GM12878 (cell line): Measurements from ENCODE around the gene BRD1. TPM values are rescaled to one million over a fixed set of nuclear protein-coding genes. Genes with fewer than 3 reads are reported as not detected.

Experiments
- ATAC-seq: fragments of 200-7000 bp; cut with Tn5 transposase; 3 replicates; pipeline ENCODE4 v1.9.1; 2020; ENCODE audit warnings: mild to moderate bottlenecking, moderate library complexity
- BruUV-seq: library from RNA; stranded (reverse); fragments of 400-500 nt; replicated peaks from 2 replicates; lab custom pipeline; 2021; lab: Mats Ljungman, UMichigan
- CTCF ChIA-PET: fragments of 300-600 bp; sonication (Branson Sonifier 250); formaldehyde crosslinking; extraction: SDS; loops from one replicate; lab custom pipeline; 2021; ENCODE audit warnings: inconsistent platforms; lab: Yijun Ruan, JAX
- POLR2A ChIA-PET: fragments of 350-600 bp; formaldehyde crosslinking; extraction: SDS; loops from one replicate; lab custom pipeline; 2021; ENCODE audit warnings: inconsistent platforms; lab: Charles Lee
- RAD21 ChIA-PET: fragments of 300-600 bp; sonication (Branson Sonifier 250); formaldehyde crosslinking; loops from one replicate; lab custom pipeline; 2023; ENCODE audit warnings: antibody characterized with exemption; ENCODE audit not compliant: unreplicated experiment; lab: Charles Lee
- SMC1A ChIA-PET: fragments of 300-600 bp; sonication (Branson Sonifier 250); formaldehyde crosslinking; loops from one replicate; lab custom pipeline; 2023; ENCODE audit not compliant: unreplicated experiment, uncharacterized antibody; lab: Charles Lee
- DNase-seq: peaks from one replicate; pipeline ENCODE4 v3.0.0-alpha.2; 2011; ENCODE audit warnings: low read depth, low spot score
- FAIRE-seq: peaks from 3 replicates; lab custom pipeline; 2011; peaks lifted over from hg19 to GRCh38; lab: Jason Lieb, UNC
- H2AFZ ChIP-seq: 2 replicates; pipeline ENCODE4 v1.6.0; 2011; ENCODE audit warnings: low read depth, low read length, control low read depth; ENCODE audit not compliant: control insufficient read depth
- H3K27ac ChIP-seq: 2 replicates; pipeline ENCODE4 v1.5.1; 2011; ENCODE audit warnings: control low read depth; ENCODE audit not compliant: control insufficient read depth, insufficient read depth
- H3K27me3 ChIP-seq, 2 experiments: replicated peaks in 1 of 2; 2 replicates each; pipeline versions ENCODE4 v1.6.0 to v1.6.1; 2011; ENCODE audit warnings: low read length in 1 of 2; ENCODE audit not compliant: control insufficient read depth in 2 of 2, insufficient read depth in 2 of 2
- H3K36me3 ChIP-seq, 2 experiments: 2 replicates each; pipeline ENCODE4 v1.5.1; 2011; ENCODE audit warnings: low read length in 1 of 2; ENCODE audit not compliant: control insufficient read depth in 2 of 2, insufficient read depth in 2 of 2
- H3K4me1 ChIP-seq: 2 replicates; pipeline ENCODE4 v1.6.1; 2011; ENCODE audit warnings: mild to moderate bottlenecking, low read length, moderate library complexity, mixed read lengths; ENCODE audit not compliant: control insufficient read depth, insufficient read depth
- H3K4me2 ChIP-seq: 2 replicates; pipeline ENCODE4 v1.6.0; 2011; ENCODE audit warnings: control low read depth; ENCODE audit not compliant: control insufficient read depth, insufficient read depth
- H3K4me3 ChIP-seq: fragments of 200-600 bp; sonication (generic); 2 replicates; pipeline ENCODE4 v1.5.1; 2016
- H3K79me2 ChIP-seq: 2 replicates; pipeline ENCODE4 v1.6.0; 2011; ENCODE audit warnings: low read length; ENCODE audit not compliant: control insufficient read depth, insufficient read depth
- H3K9ac ChIP-seq: 2 replicates; pipeline ENCODE4 v1.8.0; 2011; ENCODE audit warnings: low read length, control low read depth, mixed read lengths; ENCODE audit not compliant: control insufficient read depth, insufficient read depth
- H3K9me3 ChIP-seq: replicated peaks from 3 replicates; pipeline ENCODE4 v1.5.1; 2011; ENCODE audit warnings: mild to moderate bottlenecking, low read length; ENCODE audit not compliant: control insufficient read depth, insufficient read depth
- H4K20me1 ChIP-seq: 2 replicates; pipeline ENCODE4 v1.6.0; 2011; ENCODE audit not compliant: control insufficient read depth, insufficient read depth
- RUNX3 ChIP-seq: IDR thresholded peaks from 2 replicates; pipeline ENCODE4 v1.6.1; 2012; ENCODE audit warnings: low read length, inconsistent platforms
- ZNF384 ChIP-seq: IDR thresholded peaks from 2 replicates; pipeline ENCODE4 v1.6.1; 2012; ENCODE audit warnings: low read depth, mild to moderate bottlenecking, low read length, improper control_type of control experiment, borderline replicate concordance
- ZZZ3 ChIP-seq: IDR thresholded peaks from 2 replicates; pipeline ENCODE4 v1.6.1; 2011; ENCODE audit warnings: low read depth; ENCODE audit not compliant: control insufficient read depth, insufficient read length
- WGBS: methylation state at CpG from one replicate; pipeline ENCODE4 v1.1.6; 2016; ENCODE audit warnings: low lambda C conversion rate; ENCODE audit not compliant: insufficient replicate concordance, insufficient coverage; ENCODE audit errors: missing lambda C conversion rate; 5-methylcytosine and 5-hydroxymethylcytosine counted together
- in situ Hi-C: fragments of 300-500 bp; cut with MboI; formaldehyde crosslinking; loops from 9 replicates; pipeline ENCODE4 v1.14.3; 2018; ENCODE audit warnings: mixed read lengths
- intact Hi-C: fragments of 100-400 bp; cut with micrococcal nuclease; formaldehyde crosslinking; loops from one replicate; pipeline ENCODE4 v1.14.2; 2022; ENCODE audit not compliant: unreplicated experiment
- polyA plus RNA-seq, 11 experiments: library from polyadenylated mRNA; depleted of rRNA in 4 of 11; unstranded in 6 of 11; stranded (reverse) in 5 of 11; fragments of >200 nt; fragmentation: Nextera tagmentation in 4 of 11; fragmentation: Illumina TruSeq in 1 of 11; extraction: Ambion mirVana in 4 of 11; extraction: Trizol in 1 of 11; gene quantifications; 1 replicate in 1 of 11; 2 replicates in 10 of 11; pipeline versions ENCODE4 v1.2.1 to v1.2.3, GENCODE V29; 2011 to 2016; ENCODE audit warnings: inconsistent platforms in 2 of 11, missing spikeins in 2 of 11, low read depth in 1 of 11
- total RNA-seq, 4 experiments: library from RNA; depleted of rRNA in 3 of 4; stranded (reverse); fragments of >200 nt in 3 of 4; fragmentation: Illumina TruSeq in 1 of 4; extraction: Trizol in 1 of 4; gene quantifications; 2 replicates each; pipeline versions ENCODE4 v1.2.1 to v1.2.3, GENCODE V29; 2013 to 2021
- TF ChIP-seq, protein P1 (sequence below): fragments of 450-650 bp; IDR thresholded peaks from 2 replicates; pipeline ENCODE4 v1.6.1; 2017; ENCODE audit warnings: antibody characterized with exemption, mild to moderate bottlenecking, moderate library complexity

BRD1 gene
- total and polyA plus RNA-seq, 10 of the 15 experiments (the other 5 are each of a cell fraction or from before 2014, with no cell fraction given) = 0.90 to 26.4 (median 7.1) TPM

- POLR2A ChIA-PET = no interaction called here
These were observed 89.1 kb downstream of the BRD1 start for GRCh38 chr22:49738566-49738965.

GRCh38 chr22:49738006-49738405 lies 89.7 kb downstream of the BRD1 start:
- in situ Hi-C loops (no loop called here), intact Hi-C loops (no loop called here)
- Histone ChIP-seq H3K4me3 (no peak overlapping the region), H4K20me1 (no peaks in the 10 kb centered on the region), H3K27me3 (no peaks in the 10 kb centered on the region), H3K9ac (no peak overlapping the region), H3K36me3 (no peaks in the 10 kb centered on the region), H3K27ac (no peak overlapping the region), H3K9me3 (no peaks in the 10 kb centered on the region; the same call in 2 of the 3 replicates), H2AFZ (no peak overlapping the region), H3K4me1 (no peaks in the 10 kb centered on the region), H3K79me2 (no peaks in the 10 kb centered on the region), H3K4me2 (no peak overlapping the region)
- ChIA-PET POLR2A (no interaction called here), SMC1A (no interaction called here), RAD21 (no interaction called here), CTCF (no interaction called here)
- 69% methylated on average over 12 of the region's 12 CpGs for WGBS
- no peak for TF ChIP-seq ZNF384
- no peak for TF ChIP-seq ZZZ3
- TF ChIP-seq, protein P1, sequence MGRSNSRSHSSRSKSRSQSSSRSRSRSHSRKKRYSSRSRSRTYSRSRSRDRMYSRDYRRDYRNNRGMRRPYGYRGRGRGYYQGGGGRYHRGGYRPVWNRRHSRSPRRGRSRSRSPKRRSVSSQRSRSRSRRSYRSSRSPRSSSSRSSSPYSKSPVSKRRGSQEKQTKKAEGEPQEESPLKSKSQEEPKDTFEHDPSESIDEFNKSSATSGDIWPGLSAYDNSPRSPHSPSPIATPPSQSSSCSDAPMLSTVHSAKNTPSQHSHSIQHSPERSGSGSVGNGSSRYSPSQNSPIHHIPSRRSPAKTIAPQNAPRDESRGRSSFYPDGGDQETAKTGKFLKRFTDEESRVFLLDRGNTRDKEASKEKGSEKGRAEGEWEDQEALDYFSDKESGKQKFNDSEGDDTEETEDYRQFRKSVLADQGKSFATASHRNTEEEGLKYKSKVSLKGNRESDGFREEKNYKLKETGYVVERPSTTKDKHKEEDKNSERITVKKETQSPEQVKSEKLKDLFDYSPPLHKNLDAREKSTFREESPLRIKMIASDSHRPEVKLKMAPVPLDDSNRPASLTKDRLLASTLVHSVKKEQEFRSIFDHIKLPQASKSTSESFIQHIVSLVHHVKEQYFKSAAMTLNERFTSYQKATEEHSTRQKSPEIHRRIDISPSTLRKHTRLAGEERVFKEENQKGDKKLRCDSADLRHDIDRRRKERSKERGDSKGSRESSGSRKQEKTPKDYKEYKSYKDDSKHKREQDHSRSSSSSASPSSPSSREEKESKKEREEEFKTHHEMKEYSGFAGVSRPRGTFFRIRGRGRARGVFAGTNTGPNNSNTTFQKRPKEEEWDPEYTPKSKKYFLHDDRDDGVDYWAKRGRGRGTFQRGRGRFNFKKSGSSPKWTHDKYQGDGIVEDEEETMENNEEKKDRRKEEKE = no peak
- BruUV-seq = no TSS peak
- no peak for DNase-seq
- no peak for FAIRE-seq
- ATAC-seq = no peak

More at GRCh38 chr22:49738566-49738965, 89.1 kb downstream of the BRD1 start:
- intact Hi-C loops (no loop called here), in situ Hi-C loops (no loop called here)
- Histone ChIP-seq H3K27ac (no peak overlapping the region), H3K9ac (no peak overlapping the region), H3K27me3 (no peaks in the 10 kb centered on the region), H3K9me3 (no peaks in the 10 kb centered on the region; the same call in 2 of the 3 replicates), H3K4me3 (no peak overlapping the region), H4K20me1 (no peaks in the 10 kb centered on the region), H3K4me2 (no peak overlapping the region), H3K79me2 (no peaks in the 10 kb centered on the region), H2AFZ (no peak overlapping the region), H3K4me1 (no peaks in the 10 kb centered on the region), H3K36me3 (no peaks in the 10 kb centered on the region)
- DNase-seq (no peak), ATAC-seq (no peak), FAIRE-seq (no peak)
- CTCF ChIA-PET = no interaction called here
- BruUV-seq = no TSS peak
- SMC1A ChIA-PET = no interaction called here
- 24% methylated on average over 8 of the region's 8 CpGs for WGBS
- TF ChIP-seq RUNX3 = no peak
- RAD21 ChIA-PET = no interaction called here
